ENCODE data around the gene GALNT15.

- TF ChIP-seq CTCF (IDR thresholded peaks at IDR 0.05; ENCODE audit: low read length) (no peak), EZH2 (IDR thresholded peaks at IDR 0.05; ENCODE audit: borderline replicate concordance, low read length) (no peak)
Observed at GRCh38 chr3:16148783-16149182, 25.7 kb upstream of the GALNT15 start.
